Lower leg skin (tissue), 3 donors: ENCODE measurements around the gene STK38.

Experiments used
- POLR2A ChIP-seq, 2 donors: fragments of 450-650 bp; IDR thresholded peaks; one replicate each; pipeline ENCODE4 v1.6.1; 2016 to 2017; ENCODE audit warnings: antibody characterized with exemption in 2 of 2, mild to moderate bottlenecking in 1 of 2, moderate library complexity in 1 of 2
- TF ChIP-seq, protein P1 (sequence below), 3 donors: fragments of 450-650 bp; IDR thresholded peaks; one replicate each; pipeline ENCODE4 v1.5.1; 2016; ENCODE audit warnings: antibody characterized with exemption in 3 of 3, mild to moderate bottlenecking in 3 of 3, moderate library complexity in 2 of 3

DNA sequence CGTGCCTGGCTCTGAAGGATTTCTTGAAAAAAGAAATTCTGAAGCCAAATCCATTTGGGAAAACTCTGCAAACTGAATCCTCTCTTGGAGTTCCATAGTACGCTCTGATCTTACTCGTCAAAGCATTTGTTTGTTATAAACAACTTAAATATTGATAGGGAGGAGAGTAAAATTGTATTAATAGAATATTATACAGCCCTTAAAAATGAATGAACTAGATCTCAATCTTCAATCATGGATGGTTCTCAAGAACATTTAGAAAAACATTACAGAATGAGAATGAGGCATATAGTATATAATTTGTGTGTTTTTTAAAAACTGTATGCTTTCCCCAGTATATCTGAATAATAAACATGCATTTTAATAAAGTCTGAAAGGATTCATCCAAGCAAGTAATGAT lies 79.7 kb downstream of the STK38 start:
- TF ChIP-seq, protein P1, sequence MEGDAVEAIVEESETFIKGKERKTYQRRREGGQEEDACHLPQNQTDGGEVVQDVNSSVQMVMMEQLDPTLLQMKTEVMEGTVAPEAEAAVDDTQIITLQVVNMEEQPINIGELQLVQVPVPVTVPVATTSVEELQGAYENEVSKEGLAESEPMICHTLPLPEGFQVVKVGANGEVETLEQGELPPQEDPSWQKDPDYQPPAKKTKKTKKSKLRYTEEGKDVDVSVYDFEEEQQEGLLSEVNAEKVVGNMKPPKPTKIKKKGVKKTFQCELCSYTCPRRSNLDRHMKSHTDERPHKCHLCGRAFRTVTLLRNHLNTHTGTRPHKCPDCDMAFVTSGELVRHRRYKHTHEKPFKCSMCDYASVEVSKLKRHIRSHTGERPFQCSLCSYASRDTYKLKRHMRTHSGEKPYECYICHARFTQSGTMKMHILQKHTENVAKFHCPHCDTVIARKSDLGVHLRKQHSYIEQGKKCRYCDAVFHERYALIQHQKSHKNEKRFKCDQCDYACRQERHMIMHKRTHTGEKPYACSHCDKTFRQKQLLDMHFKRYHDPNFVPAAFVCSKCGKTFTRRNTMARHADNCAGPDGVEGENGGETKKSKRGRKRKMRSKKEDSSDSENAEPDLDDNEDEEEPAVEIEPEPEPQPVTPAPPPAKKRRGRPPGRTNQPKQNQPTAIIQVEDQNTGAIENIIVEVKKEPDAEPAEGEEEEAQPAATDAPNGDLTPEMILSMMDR (IDR thresholded peaks at IDR 0.05) = no peak
- no peak for TF ChIP-seq POLR2A (IDR thresholded peaks at IDR 0.05)
